ENCODE data around the gene RFLNA.

- TF ChIP-seq EZH2 (IDR thresholded peaks at IDR 0.05; ENCODE audit: borderline replicate concordance) (no peak), CTCF (IDR thresholded peaks at IDR 0.05; ENCODE audit: poor library complexity) (no peak), EZH2phosphoT487 (IDR thresholded peaks at IDR 0.05; ENCODE audit: low read depth, severe bottlenecking, unreplicated experiment) (no peak)
Observed at GRCh38 chr12:124324803-124325705, 30.2 kb downstream of the RFLNA start.
